Stimulated activated CD4-positive, alpha-beta T cell treated with anti-CD3 and anti-CD28 coated beads, Interleukin-4, amount 100 ng/mL, for 48 hours (primary cell): ENCODE results near the gene BMP3.
"Not testable (repeated sequence)": the region's sequence is repeated elsewhere in the genome, so short reads cannot be mapped to it uniquely, and the experiment has no call there.

ENCODE experiments used
- DNase-seq, 2 donors: peaks; one replicate each; pipeline ENCODE4 v3.0.0-alpha.2; 2020; ENCODE audit warnings: low read depth in 2 of 2

The BMP3 gene

GRCh38 chr4:81030061-81030980 is at the start of gene BMP3:
BMP3 (plus strand) TSS chr4:81030708; CDS start chr4:81031285, 577 bp downstream.
- DNase-seq: no peak

GRCh38 chr4:80986011-80986410 is 44.5 kb upstream of the BMP3 start:
- no peak for DNase-seq

GRCh38 chr4:80989921-80990544 is 40.5 kb upstream of the BMP3 start:
- DNase-seq: no peak

GRCh38 chr4:80990851-80991250 is 39.7 kb upstream of the BMP3 start:
- DNase-seq: no peak

- DNase-seq: no peak
These were observed 30.6 kb upstream of the BMP3 start for GRCh38 chr4:80999943-81000342.

- DNase-seq: no peak
These were observed 26.9 kb upstream of the BMP3 start for GRCh38 chr4:81003597-81004111.

- DNase-seq: no peak
These were observed 23.1 kb upstream of the BMP3 start for GRCh38 chr4:81007417-81007816.

GRCh38 chr4:81016566-81016965 is 13.9 kb upstream of the BMP3 start:
- not testable (repeated sequence) for DNase-seq

- no peak for DNase-seq
These were observed 11.5 kb upstream of the BMP3 start for GRCh38 chr4:81019006-81019405.

GRCh38 chr4:81021142-81021944 is 9.2 kb upstream of the BMP3 start:
- no peak for DNase-seq

GRCh38 chr4:81021981-81022380 is 8.5 kb upstream of the BMP3 start:
- no peak for DNase-seq

- DNase-seq: no peak
These were observed 7.0 kb upstream of the BMP3 start for GRCh38 chr4:81023484-81023883.

- DNase-seq: no peak
These were observed 678 bp downstream of the BMP3 start for GRCh38 chr4:81030981-81031791.

GRCh38 chr4:81031796-81032551 is 1.5 kb downstream of the BMP3 start:
- DNase-seq: no peak

GRCh38 chr4:81032771-81033684 is 2.5 kb downstream of the BMP3 start:
- DNase-seq: no peak

- DNase-seq: no peak
These were observed 8.3 kb downstream of the BMP3 start for GRCh38 chr4:81038636-81039350.

GRCh38 chr4:81039351-81039972 is 9.0 kb downstream of the BMP3 start:
- no peak for DNase-seq

GRCh38 chr4:81040012-81040659 is 9.6 kb downstream of the BMP3 start:
- no peak for DNase-seq
